ENCODE data around the gene CDC42BPA. TPM values are rescaled to one million over a fixed set of nuclear protein-coding genes. Genes with fewer than 3 reads are reported as not detected.

CDC42BPA gene
- total and polyA plus RNA-seq, 2 of the 8 experiments (the other 6 are each of a cell fraction or from before 2014, with no cell fraction given) = 7.1 to 28.5 TPM

DNA sequence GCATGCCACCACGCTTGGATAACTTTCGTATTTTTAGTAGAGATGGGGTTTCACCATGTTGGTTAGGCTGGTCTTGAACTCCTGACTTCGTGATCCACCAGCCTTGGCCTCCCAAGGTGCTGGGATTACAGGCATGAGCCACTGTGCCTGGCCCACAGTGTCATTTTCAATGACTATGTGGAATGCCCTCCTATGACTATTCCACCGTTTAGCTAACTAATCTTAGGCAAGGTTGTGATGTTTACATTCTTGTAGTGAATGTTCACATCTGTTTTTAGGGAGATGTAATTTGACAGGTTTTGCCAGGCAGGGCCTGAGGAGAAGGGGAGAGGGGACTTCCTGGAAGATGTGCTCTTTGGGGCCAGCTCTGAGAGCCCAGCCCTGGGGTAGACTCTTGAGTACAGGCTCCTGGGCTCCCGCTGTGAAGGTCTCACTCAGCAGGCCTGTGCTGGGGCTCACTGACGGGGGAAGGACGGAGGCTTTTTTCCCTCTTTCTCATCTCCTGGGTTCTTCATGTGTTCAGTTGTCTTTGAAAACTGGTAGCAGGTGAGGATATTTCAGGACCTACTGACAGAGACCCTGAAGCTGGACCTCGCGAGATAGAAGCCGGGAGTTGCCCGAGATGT, 365.0 kb downstream of the CDC42BPA start (continued):
- no peak for TF ChIP-seq NANOG (IDR thresholded peaks at IDR 0.05; ENCODE audit: insufficient read depth, low read depth, low read length, poor library complexity, severe bottlenecking)

Data from H1 (cell line).